Right cardiac atrium (tissue), 5 donors: ENCODE results near the gene NRCAM. TPM values are rescaled to one million over a fixed set of nuclear protein-coding genes. Genes with fewer than 3 reads are reported as not detected.

Experiments
- ATAC-seq, 2 donors: fragments of 200-7000 bp; cut with Tn5 transposase; one replicate each; pipeline versions ENCODE4 v1.8.0 to v1.9.1; 2020; ENCODE audit warnings: moderate library complexity in 2 of 2, mild to moderate bottlenecking in 1 of 2
- DNase-seq, 3 donors: peaks; one replicate each; pipeline ENCODE4 v3.0.0-alpha.2; 2020
- H3K27ac ChIP-seq: one replicate; pipeline ENCODE4 v1.5.1; 2013; ENCODE audit warnings: mild to moderate bottlenecking, low read length, control low read depth, moderate library complexity
- H3K27me3 ChIP-seq: one replicate; pipeline ENCODE4 v1.6.1; 2013; ENCODE audit not compliant: control insufficient read depth, insufficient read depth
- H3K4me1 ChIP-seq: one replicate; pipeline ENCODE4 v1.6.1; 2013; ENCODE audit warnings: low read length; ENCODE audit not compliant: control insufficient read depth, insufficient read depth
- H3K4me3 ChIP-seq: one replicate; pipeline ENCODE4 v1.5.1; 2013; ENCODE audit warnings: low read length, control low read depth
- H3K9me3 ChIP-seq: one replicate; pipeline ENCODE4 v1.6.1; 2013; ENCODE audit warnings: low read length; ENCODE audit not compliant: control insufficient read depth
- WGBS: extraction: QIAGEN DNeasy Blood & Tissue Kit; methylation state at CpG from one replicate; pipeline ENCODE4 v1.1.7; 2013; 5-methylcytosine and 5-hydroxymethylcytosine counted together
- intact Hi-C, 4 donors: fragments of 100-400 bp; cut with DNase I; formaldehyde crosslinking; loops; one replicate each; pipeline versions ENCODE4 v1.11.0 to v1.14.0; 2022 to 2023
- polyA plus RNA-seq: library from polyadenylated mRNA; stranded (reverse); fragments of 200-250 nt; gene quantifications from one replicate; pipeline ENCODE4 v1.2.3, GENCODE V29; 2013
- total RNA-seq, 4 donors: library from RNA; stranded (reverse); fragmentation: NEBNext Ultra II Directional; extraction: Animal tissue kit (Norgen Biotek cat#: 25700); gene quantifications; one replicate each; pipeline ENCODE4 v1.2.1, GENCODE V29; 2021
- donor health status: healthy with polysubstance abuse.
- donor health status: DM: no; HTN: yes; CAD: no.
- donor health status: DM: no; HTN: no; CAD: no.
- donor health status: DM: no; HTN: yes; CAD: no; lungs with severe emphysema.
- donor health status: DM: yes; HTN: yes; CAD: no.

The NRCAM gene
- total and polyA plus RNA-seq, 5 donors = 0.59 to 1.3 (median 1.1) TPM

- peaks cover 3% of the 10 kb centered on the region for H3K27me3 ChIP-seq
- ATAC-seq (no peak), DNase-seq (no peak)
- no peaks in the 10 kb centered on the region for H3K4me1 ChIP-seq
- intact Hi-C loops = no loop called here
- H3K9me3 ChIP-seq = no peaks in the 10 kb centered on the region
- H3K4me3 ChIP-seq = no peak overlapping the region
- H3K27ac ChIP-seq = no peak overlapping the region
These were observed 6.7 kb downstream of the NRCAM start for GRCh38 chr7:108449521-108449920.

GRCh38 chr7:108448584-108449505 is 7.4 kb downstream of the NRCAM start:
- ATAC-seq (no peak), DNase-seq (no peak)
- 64% methylated on average over 11 of the region's 11 CpGs for WGBS
- Histone ChIP-seq H3K4me3 (no peak overlapping the region), H3K27ac (no peak overlapping the region), H3K27me3 (peaks cover 3% of the 10 kb centered on the region), H3K9me3 (no peaks in the 10 kb centered on the region), H3K4me1 (no peaks in the 10 kb centered on the region)
- intact Hi-C loops = no loop called here

- no peak overlapping the region for H3K4me3 ChIP-seq
- intact Hi-C loops = no loop called here
- no peaks in the 10 kb centered on the region for H3K9me3 ChIP-seq
- no peaks in the 10 kb centered on the region for H3K4me1 ChIP-seq
- WGBS = 76% methylated on average over 5 of the region's 5 CpGs
- ATAC-seq (no peak), DNase-seq (no peak)
- H3K27ac ChIP-seq = no peak overlapping the region
- no peaks in the 10 kb centered on the region for H3K27me3 ChIP-seq
These were observed 14.1 kb downstream of the NRCAM start for GRCh38 chr7:108442039-108442568.

- WGBS = 74% methylated on average over 4 of the region's 4 CpGs
These were observed 14.8 kb downstream of the NRCAM start for GRCh38 chr7:108441392-108441955.

GRCh38 chr7:108440613-108441012 is 15.6 kb downstream of the NRCAM start:
- H3K9me3 ChIP-seq = no peaks in the 10 kb centered on the region
- no peak overlapping the region for H3K4me3 ChIP-seq
- intact Hi-C loops = no loop called here
- WGBS = 68% methylated on average over 3 of the region's 3 CpGs
- no peak for ATAC-seq
- no peaks in the 10 kb centered on the region for H3K27me3 ChIP-seq
- no peak overlapping the region for H3K27ac ChIP-seq
- no peaks in the 10 kb centered on the region for H3K4me1 ChIP-seq
- DNase-seq = no peak

More at GRCh38 chr7:108441392-108441955, 14.8 kb downstream of the NRCAM start:
- H3K27ac ChIP-seq = no peak overlapping the region
- intact Hi-C loops = no loop called here
- H3K27me3 ChIP-seq = no peaks in the 10 kb centered on the region
- H3K4me3 ChIP-seq = no peak overlapping the region
- no peak for DNase-seq
- H3K9me3 ChIP-seq = no peaks in the 10 kb centered on the region
- no peaks in the 10 kb centered on the region for H3K4me1 ChIP-seq
- no peak for ATAC-seq

GRCh38 chr7:108436906-108437305 is 19.3 kb downstream of the NRCAM start:
- Histone ChIP-seq H3K4me3 (no peak overlapping the region), H3K9me3 (no peaks in the 10 kb centered on the region), H3K27ac (no peak overlapping the region), H3K27me3 (no peaks in the 10 kb centered on the region), H3K4me1 (no peaks in the 10 kb centered on the region)
- ATAC-seq (no peak), DNase-seq (no peak)
- 95% methylated on average over 3 of the region's 3 CpGs for WGBS
- intact Hi-C loops = no loop called here

- DNase-seq (no peak), ATAC-seq (no peak)
- Histone ChIP-seq H3K27ac (no peak overlapping the region), H3K4me3 (no peak overlapping the region), H3K4me1 (no peaks in the 10 kb centered on the region), H3K27me3 (peaks cover 3% of the 10 kb centered on the region), H3K9me3 (no peaks in the 10 kb centered on the region)
- intact Hi-C loops = no loop called here
- WGBS = 72% methylated on average over 2 of the region's 2 CpGs
These were observed 22.2 kb downstream of the NRCAM start for GRCh38 chr7:108434010-108434409.

- DNase-seq (no peak), ATAC-seq (no peak)
- WGBS = 74% methylated on average over 1 of the region's 1 CpG
- intact Hi-C loops = no loop called here
- no peak overlapping the region for H3K27ac ChIP-seq
- H3K4me1 ChIP-seq = no peaks in the 10 kb centered on the region
- H3K9me3 ChIP-seq = no peaks in the 10 kb centered on the region
- peaks cover 3% of the 10 kb centered on the region for H3K27me3 ChIP-seq
- H3K4me3 ChIP-seq = no peak overlapping the region
These were observed 25.1 kb downstream of the NRCAM start for GRCh38 chr7:108431099-108431498.

- intact Hi-C loops = no loop called here
- H3K27ac ChIP-seq = no peak overlapping the region
- H3K4me1 ChIP-seq = no peaks in the 10 kb centered on the region
- no peaks in the 10 kb centered on the region for H3K9me3 ChIP-seq
- ATAC-seq = no peak
- H3K27me3 ChIP-seq = peaks cover 3% of the 10 kb centered on the region
- no peak overlapping the region for H3K4me3 ChIP-seq
- 56% methylated on average over 1 of the region's 1 CpG for WGBS
- no peak for DNase-seq
These were observed 25.6 kb downstream of the NRCAM start for GRCh38 chr7:108430664-108431063.

- Histone ChIP-seq H3K27ac (no peak overlapping the region), H3K4me3 (no peak overlapping the region), H3K4me1 (no peaks in the 10 kb centered on the region), H3K9me3 (no peaks in the 10 kb centered on the region), H3K27me3 (peaks cover 3% of the 10 kb centered on the region)
- WGBS = 38% methylated on average over 1 of the region's 1 CpG
- intact Hi-C loops = no loop called here
- DNase-seq (no peak), ATAC-seq (no peak)
These were observed 28.5 kb downstream of the NRCAM start for GRCh38 chr7:108427766-108428165.

GRCh38 chr7:108425714-108426275 is 30.4 kb downstream of the NRCAM start:
- DNase-seq (no peak), ATAC-seq (no peak)
- intact Hi-C loops = no loop called here
- Histone ChIP-seq H3K4me3 (no peak overlapping the region), H3K4me1 (no peaks in the 10 kb centered on the region), H3K9me3 (no peaks in the 10 kb centered on the region), H3K27me3 (peaks cover 3% of the 10 kb centered on the region), H3K27ac (no peak overlapping the region)
- 49% methylated on average over 2 of the region's 2 CpGs for WGBS
